ENCODE results near the gene RGS6. TPM values are rescaled to one million over a fixed set of nuclear protein-coding genes. Genes with fewer than 3 reads are reported as not detected.

RGS6 gene
- total RNA-seq, 4 donors from 2014 or later, result 0.46 to 3.7 (median 1.6) TPM

GRCh38 chr14:72510566-72510965, 578.3 kb downstream of the RGS6 start:
- H3K27ac ChIP-seq, result no peak overlapping the region
- TF ChIP-seq POLR2A (IDR thresholded peaks at IDR 0.05) (no peak), CTCF (IDR thresholded peaks at IDR 0.05 in 4 of 5, conservative IDR thresholded peaks at IDR 0.05 in 1 of 5) (no peak)
- no peaks in the 10 kb centered on the region for H3K36me3 ChIP-seq
- in situ Hi-C loops (cut with MboI; ENCODE audit: low sequenced_read_pairs in 4 of 4) (loop anchor here (5.0 to 10.0 kb wide), 4 partner anchors 394 to 437 kb away; no protein-coding TSS in a partner anchor), intact Hi-C loops (cut with DNase I; ENCODE audit: low total_unique reads) (loop anchor here (10.0 kb wide), 1 partner anchor 204 kb away; no protein-coding TSS in a partner anchor)
- DNase-seq (no peak), ATAC-seq (no peak)
- H3K9me3 ChIP-seq, result no peaks in the 10 kb centered on the region
- no peaks in the 10 kb centered on the region for H3K27me3 ChIP-seq
- H3K4me1 ChIP-seq, result no peaks in the 10 kb centered on the region
- H3K4me3 ChIP-seq, result no peak overlapping the region

- in situ Hi-C loops (cut with MboI; ENCODE audit: low sequenced_read_pairs in 4 of 4), result loop anchor here (5.0 to 10.0 kb wide), 4 partner anchors 393 to 435 kb away; no protein-coding TSS in a partner anchor
Observed at GRCh38 chr14:72512281-72512680, 580.1 kb downstream of the RGS6 start.

GRCh38 chr14:72512925-72513324, 580.7 kb downstream of the RGS6 start:
- Histone ChIP-seq H3K4me3 (no peak overlapping the region), H3K36me3 (no peaks in the 10 kb centered on the region), H3K27me3 (no peaks in the 10 kb centered on the region), H3K9me3 (no peaks in the 10 kb centered on the region), H3K4me1 (peaks cover 0 to 3% of the 10 kb centered on the region in 2 donors), H3K27ac (no peak overlapping the region)
- in situ Hi-C loops (cut with MboI; ENCODE audit: low sequenced_read_pairs in 4 of 4), result loop anchor here (5.0 to 10.0 kb wide), 4 partner anchors 392 to 434 kb away; no protein-coding TSS in a partner anchor
- no peak for ATAC-seq
- DNase-seq, result no peak
- intact Hi-C loops (cut with DNase I; ENCODE audit: low total_unique reads), result loop anchor here (10.0 kb wide), 1 partner anchor 202 kb away; no protein-coding TSS in a partner anchor
- TF ChIP-seq CTCF (IDR thresholded peaks at IDR 0.05 in 4 of 5, conservative IDR thresholded peaks at IDR 0.05 in 1 of 5) (no peak), POLR2A (IDR thresholded peaks at IDR 0.05) (no peak)

More at GRCh38 chr14:72512281-72512680, 580.1 kb downstream of the RGS6 start:
- intact Hi-C loops (cut with DNase I; ENCODE audit: low total_unique reads), result loop anchor here (10.0 kb wide), 1 partner anchor 203 kb away; no protein-coding TSS in a partner anchor
- no peak for TF ChIP-seq POLR2A (IDR thresholded peaks at IDR 0.05)
- no peak for TF ChIP-seq CTCF (IDR thresholded peaks at IDR 0.05 in 4 of 5, conservative IDR thresholded peaks at IDR 0.05 in 1 of 5)
- DNase-seq (no peak), ATAC-seq (no peak)
- Histone ChIP-seq H3K36me3 (no peaks in the 10 kb centered on the region), H3K27me3 (no peaks in the 10 kb centered on the region), H3K9me3 (no peaks in the 10 kb centered on the region), H3K27ac (no peak overlapping the region), H3K4me1 (peaks cover 0 to 3% of the 10 kb centered on the region in 2 donors), H3K4me3 (no peak overlapping the region)

- Histone ChIP-seq H3K27me3 (no peaks in the 10 kb centered on the region), H3K36me3 (no peaks in the 10 kb centered on the region), H3K27ac (no peak overlapping the region), H3K9me3 (no peaks in the 10 kb centered on the region), H3K4me1 (peaks cover 0 to 3% of the 10 kb centered on the region in 2 donors), H3K4me3 (no peak overlapping the region)
- intact Hi-C loops (cut with DNase I; ENCODE audit: low total_unique reads), result loop anchor here (10.0 kb wide), 1 partner anchor 201 kb away; no protein-coding TSS in a partner anchor
- in situ Hi-C loops (cut with MboI; ENCODE audit: low sequenced_read_pairs in 4 of 4), result loop anchor here (5.0 to 10.0 kb wide), 4 partner anchors 391 to 434 kb away; no protein-coding TSS in a partner anchor
- no peak for TF ChIP-seq CTCF (IDR thresholded peaks at IDR 0.05 in 4 of 5, conservative IDR thresholded peaks at IDR 0.05 in 1 of 5)
- TF ChIP-seq POLR2A (IDR thresholded peaks at IDR 0.05), result no peak
- no peak for DNase-seq
- ATAC-seq, result no peak
Observed at GRCh38 chr14:72513346-72513745, 581.1 kb downstream of the RGS6 start.

Data from gastrocnemius medialis (tissue), 4 donors.